H1 (cell line): Measurements from ENCODE around the gene HS3ST5. TPM values are rescaled to one million over a fixed set of nuclear protein-coding genes. Genes with fewer than 3 reads are reported as not detected.

Experiments used
- CTCF ChIA-PET: fragments of 300-600 bp; sonication (Branson Sonifier 250); formaldehyde crosslinking; loops from one replicate; lab custom pipeline; 2021; ENCODE audit not compliant: partially characterized antibody; lab: Charles Lee
- POLR2A ChIA-PET: fragments of 300-600 bp; sonication (Branson Sonifier 250); formaldehyde crosslinking; loops from one replicate; lab custom pipeline; 2021; ENCODE audit warnings: inconsistent platforms; ENCODE audit not compliant: partially characterized antibody; lab: Charles Lee
- DNase-seq, 2 experiments: peaks; one replicate each; pipeline versions ENCODE4 v3.0.0 to v3.0.0-alpha.2; 2010 to 2022; ENCODE audit warnings: low spot score in 2 of 2, low read depth in 1 of 2, mixed read lengths in 1 of 2
- FAIRE-seq: peaks from 2 replicates; lab custom pipeline; 2011; peaks lifted over from hg19 to GRCh38; lab: Jason Lieb, UNC
- H2AFZ ChIP-seq: 2 replicates; pipeline ENCODE4 v1.8.1; 2012; ENCODE audit warnings: low read length, inconsistent platforms
- H2AK5ac ChIP-seq: 2 replicates; pipeline ENCODE4 v1.6.1; 2013; ENCODE audit warnings: low read depth, low read length
- H2BK120ac ChIP-seq: replicated peaks from 2 replicates; pipeline ENCODE3; 2013; ENCODE audit warnings: low read depth, low read length, inconsistent platforms
- H2BK12ac ChIP-seq: 2 replicates; pipeline ENCODE4 v1.6.1; 2013; ENCODE audit warnings: low read depth, low read length
- H2BK15ac ChIP-seq: 2 replicates; pipeline ENCODE4 v1.6.1; 2013; ENCODE audit warnings: low read length
- H2BK20ac ChIP-seq: 2 replicates; pipeline ENCODE4 v1.6.1; 2013; ENCODE audit warnings: low read length
- H2BK5ac ChIP-seq: 2 replicates; pipeline ENCODE4 v1.6.1; 2013; ENCODE audit warnings: low read depth, low read length
- H3K14ac ChIP-seq: 2 replicates; pipeline ENCODE4 v1.6.1; 2013; ENCODE audit warnings: inconsistent platforms; ENCODE audit not compliant: insufficient read length
- H3K18ac ChIP-seq: 2 replicates; pipeline ENCODE4 v1.6.1; 2013; ENCODE audit warnings: low read length; ENCODE audit errors: extremely low read depth
- H3K23ac ChIP-seq: 2 replicates; pipeline ENCODE4 v1.6.1; 2013; ENCODE audit warnings: inconsistent platforms; ENCODE audit not compliant: insufficient read length
- H3K23me2 ChIP-seq: 2 replicates; pipeline ENCODE4 v1.6.1; 2013; ENCODE audit warnings: low read depth, low read length
- H3K27ac ChIP-seq: 2 replicates; pipeline ENCODE4 v1.6.1; 2011; ENCODE audit warnings: low read depth, low read length, inconsistent platforms
- H3K27me3 ChIP-seq, 4 experiments: replicated peaks in 1 of 4; 1 replicate in 1 of 4; 2 replicates in 3 of 4; pipeline versions ENCODE4 v1.6.1 to v1.8.1; 2011 to 2013; ENCODE audit warnings: low read length in 3 of 4, mild to moderate bottlenecking in 3 of 4, inconsistent platforms in 2 of 4, mixed read lengths in 2 of 4, moderate library complexity in 1 of 4; ENCODE audit not compliant: control insufficient read depth in 3 of 4, insufficient read depth in 3 of 4; ENCODE audit errors: extremely low read depth in 1 of 4
- H3K36me3 ChIP-seq, 4 experiments: 2 replicates each; pipeline versions ENCODE4 v1.6.1 to v1.8.1; 2011 to 2013; ENCODE audit warnings: mild to moderate bottlenecking in 4 of 4, low read length in 3 of 4, moderate library complexity in 2 of 4, control low read depth in 1 of 4, inconsistent platforms in 1 of 4; ENCODE audit not compliant: insufficient read depth in 4 of 4, control insufficient read depth in 2 of 4
- H3K4ac ChIP-seq: replicated peaks from 2 replicates; pipeline ENCODE3; 2013; ENCODE audit warnings: low read length, low read depth, mixed read lengths, inconsistent platforms; ENCODE audit not compliant: insufficient read length
- H3K4me1 ChIP-seq, 4 experiments: replicated peaks in 1 of 4; 1 replicate in 1 of 4; 2 replicates in 3 of 4; pipeline versions ENCODE4 v1.6.1 to v1.8.1; 2011 to 2013; ENCODE audit warnings: low read length in 3 of 4, inconsistent platforms in 2 of 4, mixed read lengths in 1 of 4; ENCODE audit not compliant: insufficient read depth in 4 of 4, control insufficient read depth in 3 of 4
- H3K4me2 ChIP-seq, 2 experiments: 2 replicates each; pipeline versions ENCODE4 v1.6.1 to v1.8.1; 2011 to 2013; ENCODE audit warnings: low read depth in 2 of 2, low read length in 2 of 2, control low read depth in 1 of 2, inconsistent platforms in 1 of 2, mild to moderate bottlenecking in 1 of 2; ENCODE audit not compliant: insufficient read depth in 1 of 2
- H3K4me3 ChIP-seq, 4 experiments: fragments of 200-600, 300-600 bp in 1 of 4; sonication (generic), shearing (Covaris generic), sonication (Bioruptor Twin) in 1 of 4; 2 replicates each; pipeline versions ENCODE4 v1.5.1 to v1.8.1; 2011 to 2016; ENCODE audit warnings: low read length in 4 of 4, low read depth in 3 of 4, control low read depth in 2 of 4, inconsistent platforms in 2 of 4, mild to moderate bottlenecking in 2 of 4, mixed read lengths in 1 of 4, moderate library complexity in 1 of 4; ENCODE audit not compliant: insufficient read depth in 2 of 4; ENCODE audit errors: extremely low read depth in 1 of 4
- H3K56ac ChIP-seq: replicated peaks from 2 replicates; pipeline ENCODE3; 2013; ENCODE audit warnings: low read depth, mild to moderate bottlenecking, mixed read lengths, low read length, inconsistent platforms; ENCODE audit not compliant: insufficient read length
- H3K79me1 ChIP-seq: 2 replicates; pipeline ENCODE4 v1.6.1; 2013; ENCODE audit warnings: low read depth, low read length, control low read depth
- H3K79me2 ChIP-seq, 2 experiments: 2 replicates each; pipeline versions ENCODE4 v1.6.1 to v1.8.1; 2012 to 2013; ENCODE audit warnings: low read length in 2 of 2, mild to moderate bottlenecking in 2 of 2, inconsistent platforms in 1 of 2; ENCODE audit not compliant: insufficient read depth in 2 of 2, control insufficient read depth in 1 of 2
- H3K9ac ChIP-seq, 4 experiments: replicated peaks in 1 of 4; 1 replicate in 1 of 4; 2 replicates in 3 of 4; pipeline versions ENCODE4 v1.6.1 to v1.8.1; 2011 to 2013; ENCODE audit warnings: low read depth in 3 of 4, low read length in 3 of 4, control low read depth in 2 of 4, mild to moderate bottlenecking in 2 of 4, moderate library complexity in 2 of 4, inconsistent platforms in 1 of 4; ENCODE audit errors: extremely low read depth in 1 of 4
- H3K9me3 ChIP-seq, 2 experiments: 2 replicates each; pipeline versions ENCODE4 v1.6.1 to v1.8.1; 2012 to 2013; ENCODE audit warnings: mild to moderate bottlenecking in 2 of 2, moderate library complexity in 2 of 2, control low read depth in 1 of 2, inconsistent platforms in 1 of 2, low read depth in 1 of 2, low read length in 1 of 2, mixed read lengths in 1 of 2; ENCODE audit not compliant: insufficient read depth in 2 of 2
- H4K20me1 ChIP-seq, 2 experiments: replicated peaks in 1 of 2; 2 replicates each; pipeline versions ENCODE3 to v1.8.1; 2011 to 2013; ENCODE audit warnings: inconsistent platforms in 2 of 2, low read length in 2 of 2, mild to moderate bottlenecking in 1 of 2; ENCODE audit not compliant: insufficient read depth in 2 of 2, control insufficient read depth in 1 of 2
- H4K5ac ChIP-seq: 2 replicates; pipeline ENCODE4 v1.6.1; 2013; ENCODE audit warnings: low read length, low read depth, mixed read lengths, inconsistent platforms; ENCODE audit not compliant: insufficient read length
- H4K8ac ChIP-seq: 2 replicates; pipeline ENCODE4 v1.8.0; 2013; ENCODE audit warnings: mild to moderate bottlenecking, moderate library complexity, low read length, inconsistent platforms; ENCODE audit not compliant: insufficient read depth; ENCODE audit errors: extremely low read depth
- H4K91ac ChIP-seq: replicated peaks from 2 replicates; pipeline ENCODE3; 2013; ENCODE audit warnings: low read length, mixed read lengths, inconsistent platforms; ENCODE audit not compliant: insufficient read length
- POLR2A ChIP-seq, 2 experiments: IDR thresholded peaks; 1 replicate in 1 of 2; 2 replicates in 1 of 2; pipeline ENCODE4 v1.6.1; 2011; ENCODE audit warnings: low read depth in 2 of 2, low read length in 2 of 2, mild to moderate bottlenecking in 2 of 2; ENCODE audit errors: control extremely low read depth in 1 of 2
- RAD21 ChIP-seq, 2 experiments: IDR thresholded peaks in 1 of 2; conservative IDR thresholded peaks in 1 of 2; 2 replicates each; pipeline ENCODE4 v1.6.1; 2011; ENCODE audit warnings: low read depth in 2 of 2, low read length in 2 of 2, improper control_type of control experiment in 1 of 2, inconsistent platforms in 1 of 2, mild to moderate bottlenecking in 1 of 2, moderate library complexity in 1 of 2
- WGBS, 2 experiments: shearing (Covaris generic) in 1 of 2; methylation state at CpG; one replicate each; pipeline versions ENCODE4 v1.1.6 to v1.1.7; 2013 to 2015; ENCODE audit warnings: low lambda C conversion rate in 2 of 2, mixed read lengths in 2 of 2, inconsistent platforms in 1 of 2, low coverage in 1 of 2, missing lambda C conversion rate in 1 of 2; ENCODE audit not compliant: insufficient replicate concordance in 2 of 2, insufficient coverage in 1 of 2, insufficient read length in 1 of 2; ENCODE audit errors: extremely low coverage in 1 of 2, missing lambda C conversion rate in 1 of 2; 5-methylcytosine and 5-hydroxymethylcytosine counted together
- polyA plus RNA-seq, 7 experiments: library from polyadenylated mRNA; depleted of rRNA in 3 of 7; stranded (reverse) in 5 of 7; unstranded in 2 of 7; fragments of >200 nt in 5 of 7; fragments of 200-250 nt in 2 of 7; gene quantifications; 1 replicate in 5 of 7; 2 replicates in 1 of 7; 4 replicates in 1 of 7; pipeline versions ENCODE4 v1.2.1 to v1.2.3, GENCODE V29; 2011 to 2013; ENCODE audit warnings: missing spikeins in 2 of 7, mixed read lengths in 2 of 7
- total RNA-seq: library from RNA; stranded (reverse); fragmentation: NEBNext Ultra II Directional; extraction: Animal tissue kit (Norgen Biotek cat#: 25700); gene quantifications from 2 replicates; pipeline ENCODE4 v1.2.1, GENCODE V29; 2021

HS3ST5 gene
- total and polyA plus RNA-seq, 2 of the 8 experiments (the other 6 are each of a cell fraction or from before 2014, with no cell fraction given), result 1.2 to 9.9 TPM

DNA sequence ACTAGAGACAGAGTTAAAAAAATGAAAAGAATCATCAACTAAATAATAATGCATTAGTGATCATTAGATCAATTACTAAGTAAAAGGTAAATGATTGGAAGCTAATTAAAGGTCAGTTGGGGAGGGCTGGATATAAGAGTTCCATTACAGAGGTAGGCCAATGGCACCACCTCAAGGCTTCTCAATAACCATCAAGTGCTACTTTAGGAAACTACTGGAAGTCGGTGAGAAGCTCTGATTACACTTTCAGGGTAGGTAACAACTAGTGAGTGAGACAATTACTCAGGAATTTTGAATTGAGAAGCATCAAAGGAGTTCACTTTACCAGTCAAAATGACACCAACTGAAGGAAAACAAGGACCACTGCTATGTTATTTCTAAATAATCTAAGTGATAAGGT lies 281.7 kb downstream of the HS3ST5 start:
- Histone ChIP-seq H3K27me3 (no peaks in the 10 kb centered on the region), H3K23me2 (no peaks in the 10 kb centered on the region; the same call in 1 of the 2 replicates), H3K56ac (no peak overlapping the region), H2AFZ (no peak overlapping the region), H3K18ac (no peak overlapping the region), H2BK15ac (no peak overlapping the region), H4K5ac (no peak overlapping the region), H3K36me3 (peaks cover 0 to 3% (median 0%) of the 10 kb centered on the region in 4 experiments; a peak in 1 of 8 replicates), H2BK5ac (no peak overlapping the region), H3K4me2 (no peak overlapping the region), H4K20me1 (no peaks in the 10 kb centered on the region), H3K4ac (no peak overlapping the region), H2BK20ac (no peak overlapping the region), H3K9ac (no peak overlapping the region), H3K79me1 (no peaks in the 10 kb centered on the region), H2BK120ac (no peak overlapping the region), H2AK5ac (no peak overlapping the region), H3K79me2 (no peaks in the 10 kb centered on the region), H2BK12ac (no peak overlapping the region), H3K27ac (no peak overlapping the region), H3K14ac (no peak overlapping the region), H3K23ac (no peak overlapping the region), H3K4me1 (no peaks in the 10 kb centered on the region), H3K4me3 (no peak overlapping the region), H4K8ac (no peak overlapping the region), H3K9me3 (no peaks in the 10 kb centered on the region), H4K91ac (no peak overlapping the region)
- no peak for FAIRE-seq
- 100% methylated on average over 1 of the region's 1 CpG; no CpG with 5 or more reads in 1 of the 2 experiments for WGBS, 2 experiments
- no peak for DNase-seq
- ChIA-PET POLR2A (interaction anchor here (1.0 to 1.7 kb wide), 4 partner anchors 8 to 31 kb away, joined by 3 to 6 read pairs (median 4); no protein-coding TSS in a partner anchor), CTCF (interaction anchor here (1.0 to 6.9 kb wide), 11 partner anchors 7 to 124 kb away, joined by 3 to 37 read pairs (median 6); no protein-coding TSS in a partner anchor)
- TF ChIP-seq POLR2A (IDR thresholded peaks at IDR 0.05; ENCODE audit: control extremely low read depth in 1 of 2, low read depth in 2 of 2, low read length in 2 of 2) (no peak), RAD21 (IDR thresholded peaks at IDR 0.05 in 1 of 2, conservative IDR thresholded peaks at IDR 0.05 in 1 of 2; ENCODE audit: low read depth in 2 of 2, low read length in 2 of 2) (peak; percentile 10 to 32; a peak in 2 of 4 replicates)
